AG04450 (cell line): ENCODE measurements around the gene KANK2. TPM values are rescaled to one million over a fixed set of nuclear protein-coding genes. Genes with fewer than 3 reads are reported as not detected.

ENCODE experiments used
- CTCF ChIA-PET: fragments of 300-600, 350-600 bp; formaldehyde crosslinking; extraction: SDS; loops from one replicate; lab custom pipeline; 2022; ENCODE audit warnings: antibody characterized with exemption, inconsistent platforms; lab: Charles Lee
- POLR2A ChIA-PET: fragments of 350-600 bp; formaldehyde crosslinking; extraction: SDS; loops from one replicate; lab custom pipeline; 2021; ENCODE audit warnings: antibody characterized with exemption, inconsistent platforms; lab: Yijun Ruan, JAX
- DNase-seq: peaks from one replicate; pipeline ENCODE4 v3.0.0-alpha.2; 2011; ENCODE audit warnings: low read depth, low spot score
- H3K27ac ChIP-seq: one replicate; pipeline ENCODE4 v1.5.1; 2012; ENCODE audit warnings: low read depth, low read length, control low read depth
- H3K27me3 ChIP-seq: one replicate; pipeline ENCODE4 v1.6.0; 2012; ENCODE audit warnings: low read length; ENCODE audit not compliant: control insufficient read depth, insufficient read depth
- H3K4me3 ChIP-seq: 2 replicates; pipeline ENCODE4 v1.5.1; 2011; ENCODE audit warnings: mild to moderate bottlenecking, low read depth, low read length, control low read depth
- H3K9me3 ChIP-seq: 2 replicates; pipeline ENCODE4 v1.5.1; 2012; ENCODE audit warnings: low read length; ENCODE audit not compliant: control insufficient read depth, insufficient read depth
- polyA plus RNA-seq: library from polyadenylated mRNA; depleted of rRNA; stranded (reverse); fragments of >200 nt; gene quantifications from 2 replicates; pipeline ENCODE4 v1.2.3, GENCODE V29; 2011
- TF ChIP-seq, protein P1 (sequence below): IDR thresholded peaks from 2 replicates; pipeline ENCODE4 v1.5.1; 2011; ENCODE audit warnings: low read depth, low read length, control low read depth, inconsistent platforms

Gene KANK2
- polyA plus RNA-seq, 1 experiment, result 83.2 TPM

DNA sequence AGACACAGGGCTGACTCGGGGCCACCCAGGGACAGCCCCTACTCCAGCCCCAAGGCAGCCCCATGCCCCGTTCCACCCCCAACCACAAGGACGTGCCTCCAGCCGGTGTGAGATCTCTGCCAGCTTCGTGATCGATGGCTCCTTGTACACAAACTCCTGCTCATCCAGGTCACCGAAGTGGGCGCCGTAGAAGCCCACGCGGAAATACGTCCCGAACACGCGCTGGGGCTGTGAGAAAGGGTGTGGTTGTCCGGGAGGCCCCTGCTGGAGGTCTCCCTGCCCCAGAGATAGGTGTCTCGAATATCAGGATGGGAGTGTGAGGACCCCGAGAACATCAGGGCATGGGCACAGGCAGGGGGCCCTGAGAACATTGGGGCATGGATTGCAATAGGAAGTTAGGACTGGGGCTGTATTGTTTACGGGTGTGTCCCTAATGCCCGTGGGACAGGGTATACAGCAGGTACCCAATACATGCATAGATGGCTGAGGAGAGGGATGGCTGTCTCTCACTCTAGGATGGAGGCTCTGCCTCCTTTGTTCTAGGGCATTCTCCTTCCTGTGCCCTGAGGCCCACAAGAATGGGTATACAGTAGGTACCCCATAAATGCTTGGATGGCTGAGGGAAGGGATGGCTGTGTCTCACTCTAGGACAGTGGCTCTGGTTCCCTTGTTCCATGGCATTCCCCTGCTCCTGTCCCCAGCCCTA is 5.3 kb upstream of the KANK2 start:
- POLR2A ChIA-PET, result no interaction called here
- Histone ChIP-seq H3K27ac (no peak overlapping the region), H3K27me3 (no peaks in the 10 kb centered on the region), H3K9me3 (no peaks in the 10 kb centered on the region), H3K4me3 (no peak overlapping the region)
- TF ChIP-seq, protein P1, sequence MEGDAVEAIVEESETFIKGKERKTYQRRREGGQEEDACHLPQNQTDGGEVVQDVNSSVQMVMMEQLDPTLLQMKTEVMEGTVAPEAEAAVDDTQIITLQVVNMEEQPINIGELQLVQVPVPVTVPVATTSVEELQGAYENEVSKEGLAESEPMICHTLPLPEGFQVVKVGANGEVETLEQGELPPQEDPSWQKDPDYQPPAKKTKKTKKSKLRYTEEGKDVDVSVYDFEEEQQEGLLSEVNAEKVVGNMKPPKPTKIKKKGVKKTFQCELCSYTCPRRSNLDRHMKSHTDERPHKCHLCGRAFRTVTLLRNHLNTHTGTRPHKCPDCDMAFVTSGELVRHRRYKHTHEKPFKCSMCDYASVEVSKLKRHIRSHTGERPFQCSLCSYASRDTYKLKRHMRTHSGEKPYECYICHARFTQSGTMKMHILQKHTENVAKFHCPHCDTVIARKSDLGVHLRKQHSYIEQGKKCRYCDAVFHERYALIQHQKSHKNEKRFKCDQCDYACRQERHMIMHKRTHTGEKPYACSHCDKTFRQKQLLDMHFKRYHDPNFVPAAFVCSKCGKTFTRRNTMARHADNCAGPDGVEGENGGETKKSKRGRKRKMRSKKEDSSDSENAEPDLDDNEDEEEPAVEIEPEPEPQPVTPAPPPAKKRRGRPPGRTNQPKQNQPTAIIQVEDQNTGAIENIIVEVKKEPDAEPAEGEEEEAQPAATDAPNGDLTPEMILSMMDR, result no peak
- CTCF ChIA-PET, result interaction anchor here (1.0 to 2.3 kb wide), 4 partner anchors 65 to 166 kb away, joined by 3 to 49 read pairs (median 18); no protein-coding TSS in a partner anchor
- DNase-seq, result no peak

DNA sequence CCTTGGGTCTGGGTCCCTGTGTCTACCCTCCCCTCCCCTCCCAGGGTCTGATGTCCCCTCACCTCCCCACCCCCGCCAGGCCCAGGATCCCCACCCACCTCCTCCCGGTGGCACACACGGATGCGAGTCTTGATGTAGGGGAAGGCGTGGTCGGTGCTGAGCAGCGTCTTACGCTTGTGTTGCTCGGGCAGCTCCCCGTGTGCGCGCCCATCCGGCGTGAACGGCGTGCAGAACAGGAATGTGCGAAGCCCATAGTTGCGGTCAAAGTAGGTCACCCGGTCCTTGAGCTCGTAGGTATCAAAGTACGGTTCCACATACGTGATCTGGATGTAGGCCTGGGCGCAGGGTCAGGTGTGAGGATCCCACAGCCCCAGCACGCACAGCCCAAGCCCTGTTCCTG is 4.4 kb upstream of the KANK2 start:
- Histone ChIP-seq H3K9me3 (no peaks in the 10 kb centered on the region), H3K27me3 (no peaks in the 10 kb centered on the region), H3K4me3 (no peak overlapping the region), H3K27ac (no peak overlapping the region)
- DNase-seq, result no peak
- TF ChIP-seq, protein P1, result no peak
- POLR2A ChIA-PET, result no interaction called here
- CTCF ChIA-PET, result interaction anchor here (1.0 kb wide), 1 partner anchor 75 kb away, joined by 3 read pairs; no protein-coding TSS in a partner anchor

DNA sequence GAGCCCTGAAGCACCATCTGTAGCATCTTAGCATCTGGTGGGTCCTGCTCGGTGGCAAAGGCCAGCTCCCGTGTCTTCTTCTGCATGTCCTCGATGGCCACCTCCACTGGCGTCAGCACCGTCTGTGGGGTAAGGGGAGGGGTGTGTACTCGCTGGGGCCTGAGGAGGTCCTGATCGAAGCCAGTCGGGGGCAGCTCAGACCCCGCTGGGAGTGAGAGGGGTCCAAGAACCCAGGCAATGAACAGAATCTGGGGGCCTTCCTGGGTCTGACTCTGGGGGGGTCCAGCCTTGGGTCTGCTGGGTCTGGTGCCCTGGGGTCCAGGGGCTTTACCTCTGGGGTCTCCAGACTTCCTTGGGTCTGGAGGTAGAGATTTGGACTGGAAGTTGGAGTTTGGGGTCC is 3.6 kb upstream of the KANK2 start:
- POLR2A ChIA-PET, result no interaction called here
- no peaks in the 10 kb centered on the region for H3K9me3 ChIP-seq
- TF ChIP-seq, protein P1, result no peak
- no peak overlapping the region for H3K27ac ChIP-seq
- H3K4me3 ChIP-seq, result no peak overlapping the region
- no peak for DNase-seq
- no peaks in the 10 kb centered on the region for H3K27me3 ChIP-seq
- CTCF ChIA-PET, result no interaction called here

DNA sequence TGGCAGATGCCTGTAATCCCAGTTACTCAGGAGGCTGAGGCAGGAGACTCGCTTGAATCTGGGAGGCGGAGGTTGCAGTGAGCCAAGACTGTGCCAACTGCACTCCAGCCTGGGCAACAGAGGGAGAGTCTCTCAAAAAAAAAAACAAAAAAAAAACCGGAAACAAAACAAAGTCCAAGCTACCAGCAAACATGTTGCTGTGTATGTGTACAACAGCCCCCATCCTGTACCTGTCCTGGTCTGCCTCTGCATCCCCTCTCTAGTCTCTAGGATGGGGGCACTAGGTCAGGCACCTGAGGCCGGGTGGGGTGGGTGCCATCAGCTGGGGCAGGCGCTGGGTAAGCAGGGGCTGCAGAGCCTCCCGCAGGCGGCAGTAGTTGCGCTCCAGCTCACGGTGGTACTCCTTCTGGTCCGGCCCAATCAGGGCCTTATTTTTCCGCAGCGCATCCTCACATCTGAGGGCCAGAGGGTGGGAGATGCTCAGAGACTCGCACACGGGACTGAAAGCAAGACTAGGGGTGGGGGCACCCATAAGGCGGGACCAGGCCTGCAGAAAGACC is 2.8 kb upstream of the KANK2 start:
- ChIA-PET CTCF (no interaction called here), POLR2A (interaction anchor here (0.6 kb wide), 1 partner anchor 250 kb away, joined by 3 read pairs; no protein-coding TSS in a partner anchor)
- Histone ChIP-seq H3K27me3 (no peaks in the 10 kb centered on the region), H3K9me3 (no peaks in the 10 kb centered on the region), H3K27ac (no peak overlapping the region), H3K4me3 (no peak overlapping the region)
- no peak for DNase-seq
- TF ChIP-seq, protein P1, result no peak

DNA sequence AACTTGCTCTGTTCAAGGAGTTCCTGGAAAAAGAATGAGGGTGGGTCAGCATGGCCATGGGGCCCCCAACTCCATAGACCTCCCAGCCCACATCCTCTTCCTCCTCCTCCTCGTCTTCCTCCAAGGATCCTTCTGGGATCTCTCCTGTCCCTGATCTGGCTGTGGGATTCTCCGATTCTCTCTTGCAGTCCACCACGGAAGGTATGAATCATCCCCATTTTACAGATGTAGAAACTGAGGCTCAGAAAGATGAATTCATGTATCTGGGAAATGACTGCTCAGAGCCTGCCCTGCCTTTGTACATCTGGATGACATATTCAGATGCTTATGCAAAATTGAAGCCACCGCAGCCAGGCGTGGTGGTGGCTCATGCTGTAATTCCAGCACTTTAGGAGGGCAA is 2.2 kb upstream of the KANK2 start:
- TF ChIP-seq, protein P1, result no peak

More for the DNA sequence above, 2.2 kb upstream of the KANK2 start:
- Histone ChIP-seq H3K27ac (no peak overlapping the region), H3K4me3 (no peak overlapping the region), H3K27me3 (no peaks in the 10 kb centered on the region), H3K9me3 (no peaks in the 10 kb centered on the region)
- CTCF ChIA-PET, result no interaction called here
- DNase-seq, result no peak
- POLR2A ChIA-PET, result no interaction called here
